ENCODE data around the gene ZNF362. TPM values are rescaled to one million over a fixed set of nuclear protein-coding genes. Genes with fewer than 3 reads are reported as not detected.
A peak's percentile ranks its signal among the peaks of the same experiment; 100 is the strongest.

Gene ZNF362
- polyA plus RNA-seq, 2 donors = 6.8 to 13.3 TPM

GRCh38 chr1:33320619-33321165 is 64.4 kb downstream of the ZNF362 start, which contains the start of gene A3GALT2:
Gene A3GALT2, minus strand, starts transcription at chr1:33321098. Its CDS starts 0 bp downstream, at chr1:33321098.
- no peaks in the 10 kb centered on the region for H3K9me3 ChIP-seq (ENCODE audit: control insufficient read depth in 2 of 2, insufficient read depth in 1 of 2, low read depth in 1 of 2, low read length in 1 of 2)
- 68 to 71% methylated on average over 8 of the region's 8 CpGs for WGBS, 2 donors
- no peak within 1 kb of the TSS for H3K27ac ChIP-seq (ENCODE audit: low read depth in 2 of 2, low read length in 1 of 2)
- H3K36me3 ChIP-seq (ENCODE audit: control insufficient read depth in 2 of 2, insufficient read depth in 2 of 2, low read length in 1 of 2) = peaks cover 15 to 29% of the 10 kb centered on the region in 2 donors
- no peak within 1 kb of the TSS for H3K4me3 ChIP-seq (ENCODE audit: low read depth in 1 of 2, low read length in 2 of 2)
- no peaks in the 10 kb centered on the region for H3K27me3 ChIP-seq (ENCODE audit: control insufficient read depth in 1 of 2, insufficient read depth in 2 of 2, low read length in 2 of 2)
- no peaks in the 10 kb centered on the region for H3K4me1 ChIP-seq (ENCODE audit: control insufficient read depth in 2 of 2, insufficient read depth in 2 of 2, low read length in 1 of 2)

DNA sequence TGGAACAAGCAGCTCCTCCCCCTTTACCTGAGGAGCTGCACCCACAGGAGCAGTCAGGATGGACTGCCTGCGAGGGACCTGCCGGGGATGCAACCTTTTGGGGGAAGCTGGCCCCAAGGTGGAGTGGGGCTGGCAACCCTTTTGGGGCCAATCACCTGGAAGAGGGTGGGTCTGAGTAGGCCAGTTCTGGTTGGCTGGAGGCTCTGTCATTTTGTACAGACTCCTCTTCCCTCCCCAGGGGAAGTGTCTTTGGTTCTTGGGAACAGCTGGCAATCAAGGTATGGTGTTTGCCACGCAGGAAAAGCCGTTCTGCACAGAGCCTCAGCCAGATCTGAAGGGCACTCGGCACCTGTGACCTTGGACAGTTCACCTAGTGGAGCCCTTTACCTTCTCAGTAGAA is 64.9 kb downstream of the ZNF362 start:
- Histone ChIP-seq H3K36me3 (ENCODE audit: control insufficient read depth in 2 of 2, insufficient read depth in 2 of 2, low read length in 1 of 2) (peaks cover 15 to 30% of the 10 kb centered on the region in 2 donors), H3K27ac (ENCODE audit: low read depth in 2 of 2, low read length in 1 of 2) (no peak overlapping the region), H3K4me1 (ENCODE audit: control insufficient read depth in 2 of 2, insufficient read depth in 2 of 2, low read length in 1 of 2) (no peaks in the 10 kb centered on the region), H3K27me3 (ENCODE audit: control insufficient read depth in 1 of 2, insufficient read depth in 2 of 2, low read length in 2 of 2) (no peaks in the 10 kb centered on the region), H3K9me3 (ENCODE audit: control insufficient read depth in 2 of 2, insufficient read depth in 1 of 2, low read depth in 1 of 2, low read length in 1 of 2) (no peaks in the 10 kb centered on the region), H3K4me3 (ENCODE audit: low read depth in 1 of 2, low read length in 2 of 2) (no peak overlapping the region)
- WGBS, 2 donors = 72 to 79% methylated on average over 5 of the region's 5 CpGs

DNA sequence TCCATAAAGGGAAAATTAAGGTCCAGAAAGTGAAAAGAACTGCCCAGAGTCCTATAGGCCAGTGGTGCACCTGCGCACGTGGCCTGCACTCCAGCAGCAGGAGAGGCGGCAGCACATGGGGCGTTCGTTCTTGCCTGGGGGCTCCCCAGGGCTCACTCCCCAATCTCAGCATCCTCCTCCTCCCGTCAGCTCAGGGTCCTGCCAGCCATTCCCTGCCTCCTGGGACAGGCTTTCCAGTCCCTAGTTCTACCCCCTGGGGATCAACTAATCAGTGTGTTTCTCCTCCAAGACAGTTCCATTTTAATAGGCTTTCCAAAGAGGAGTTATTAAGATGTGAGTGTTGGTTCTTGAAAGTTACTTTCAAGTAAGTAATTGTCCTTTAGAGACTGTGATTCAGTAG is 65.8 kb downstream of the ZNF362 start:
- H3K27me3 ChIP-seq (ENCODE audit: control insufficient read depth in 1 of 2, insufficient read depth in 2 of 2, low read length in 2 of 2) = no peaks in the 10 kb centered on the region
- 74 to 91% methylated on average over 6 of the region's 6 CpGs for WGBS, 2 donors
- H3K4me3 ChIP-seq (ENCODE audit: low read depth in 1 of 2, low read length in 2 of 2) = no peak overlapping the region
- H3K36me3 ChIP-seq (ENCODE audit: control insufficient read depth in 2 of 2, insufficient read depth in 2 of 2, low read length in 1 of 2) = peaks cover 15 to 33% of the 10 kb centered on the region in 2 donors
- no peak overlapping the region for H3K27ac ChIP-seq (ENCODE audit: low read depth in 2 of 2, low read length in 1 of 2)
- no peaks in the 10 kb centered on the region for H3K9me3 ChIP-seq (ENCODE audit: control insufficient read depth in 2 of 2, insufficient read depth in 1 of 2, low read depth in 1 of 2, low read length in 1 of 2)
- H3K4me1 ChIP-seq (ENCODE audit: control insufficient read depth in 2 of 2, insufficient read depth in 2 of 2, low read length in 1 of 2) = no peaks in the 10 kb centered on the region

GRCh38 chr1:33322870-33323585 is 66.7 kb downstream of the ZNF362 start:
- H3K27me3 ChIP-seq (ENCODE audit: control insufficient read depth in 1 of 2, insufficient read depth in 2 of 2, low read length in 2 of 2) = no peaks in the 10 kb centered on the region
- H3K27ac ChIP-seq (ENCODE audit: low read depth in 2 of 2, low read length in 1 of 2) = no peak overlapping the region
- H3K4me1 ChIP-seq (ENCODE audit: control insufficient read depth in 2 of 2, insufficient read depth in 2 of 2, low read length in 1 of 2) = no peaks in the 10 kb centered on the region
- peaks cover 21 to 40% of the 10 kb centered on the region in 2 donors for H3K36me3 ChIP-seq (ENCODE audit: control insufficient read depth in 2 of 2, insufficient read depth in 2 of 2, low read length in 1 of 2)
- no peak overlapping the region for H3K4me3 ChIP-seq (ENCODE audit: low read depth in 1 of 2, low read length in 2 of 2)
- H3K9me3 ChIP-seq (ENCODE audit: control insufficient read depth in 2 of 2, insufficient read depth in 1 of 2, low read depth in 1 of 2, low read length in 1 of 2) = no peaks in the 10 kb centered on the region
- WGBS, 2 donors = 75 to 83% methylated on average over 10 of the region's 10 CpGs

DNA sequence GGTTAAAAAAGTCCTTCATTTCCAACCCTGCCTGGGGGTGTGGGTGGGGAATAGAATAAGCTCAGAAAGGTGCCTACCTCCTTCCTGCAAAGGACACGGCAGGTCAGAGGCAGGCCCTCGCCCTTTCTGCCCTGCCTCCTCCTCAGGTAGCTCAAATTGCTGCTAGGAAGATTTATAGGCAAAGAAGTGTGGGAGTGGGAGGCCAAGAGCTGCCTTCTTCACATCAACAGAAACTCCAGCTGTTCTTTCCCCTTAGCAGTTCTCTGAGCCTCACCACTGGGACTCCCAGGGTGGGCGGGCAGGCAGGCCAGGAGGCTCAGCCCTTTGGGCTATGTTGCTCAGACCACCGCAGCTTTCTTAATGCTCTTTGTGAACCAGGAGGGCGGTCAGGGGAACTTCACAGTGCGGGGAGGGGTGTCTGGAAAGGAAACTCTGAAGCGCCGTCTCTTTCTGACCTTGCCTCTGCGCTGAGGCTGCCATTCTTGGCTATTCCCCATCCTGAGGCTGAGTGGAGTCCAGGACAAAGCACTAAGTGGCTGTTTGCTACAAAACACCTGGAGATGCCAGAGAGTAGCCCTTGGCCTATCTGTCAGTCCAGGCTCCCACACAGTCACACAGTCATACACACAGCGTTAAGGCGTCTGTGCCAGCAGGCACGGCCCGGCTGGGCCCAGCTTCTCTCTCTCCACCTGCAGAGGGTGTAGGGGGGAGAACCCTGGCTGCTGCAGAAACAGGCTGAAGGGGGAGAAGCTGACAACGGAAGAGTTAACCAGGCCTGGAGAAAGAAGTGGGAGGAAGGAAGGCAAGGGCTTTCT is 67.6 kb downstream of the ZNF362 start:
- H3K27ac ChIP-seq (ENCODE audit: low read depth in 2 of 2, low read length in 1 of 2) = no peak overlapping the region
- H3K4me1 ChIP-seq (ENCODE audit: control insufficient read depth in 2 of 2, insufficient read depth in 2 of 2, low read length in 1 of 2) = no peaks in the 10 kb centered on the region
- no peak overlapping the region for H3K4me3 ChIP-seq (ENCODE audit: low read depth in 1 of 2, low read length in 2 of 2)
- H3K27me3 ChIP-seq (ENCODE audit: control insufficient read depth in 1 of 2, insufficient read depth in 2 of 2, low read length in 2 of 2) = no peaks in the 10 kb centered on the region
- 77 to 83% methylated on average over 14 of the region's 14 CpGs for WGBS, 2 donors
- peaks cover 22 to 45% of the 10 kb centered on the region in 2 donors for H3K36me3 ChIP-seq (ENCODE audit: control insufficient read depth in 2 of 2, insufficient read depth in 2 of 2, low read length in 1 of 2)
- no peaks in the 10 kb centered on the region for H3K9me3 ChIP-seq (ENCODE audit: control insufficient read depth in 2 of 2, insufficient read depth in 1 of 2, low read depth in 1 of 2, low read length in 1 of 2)

DNA sequence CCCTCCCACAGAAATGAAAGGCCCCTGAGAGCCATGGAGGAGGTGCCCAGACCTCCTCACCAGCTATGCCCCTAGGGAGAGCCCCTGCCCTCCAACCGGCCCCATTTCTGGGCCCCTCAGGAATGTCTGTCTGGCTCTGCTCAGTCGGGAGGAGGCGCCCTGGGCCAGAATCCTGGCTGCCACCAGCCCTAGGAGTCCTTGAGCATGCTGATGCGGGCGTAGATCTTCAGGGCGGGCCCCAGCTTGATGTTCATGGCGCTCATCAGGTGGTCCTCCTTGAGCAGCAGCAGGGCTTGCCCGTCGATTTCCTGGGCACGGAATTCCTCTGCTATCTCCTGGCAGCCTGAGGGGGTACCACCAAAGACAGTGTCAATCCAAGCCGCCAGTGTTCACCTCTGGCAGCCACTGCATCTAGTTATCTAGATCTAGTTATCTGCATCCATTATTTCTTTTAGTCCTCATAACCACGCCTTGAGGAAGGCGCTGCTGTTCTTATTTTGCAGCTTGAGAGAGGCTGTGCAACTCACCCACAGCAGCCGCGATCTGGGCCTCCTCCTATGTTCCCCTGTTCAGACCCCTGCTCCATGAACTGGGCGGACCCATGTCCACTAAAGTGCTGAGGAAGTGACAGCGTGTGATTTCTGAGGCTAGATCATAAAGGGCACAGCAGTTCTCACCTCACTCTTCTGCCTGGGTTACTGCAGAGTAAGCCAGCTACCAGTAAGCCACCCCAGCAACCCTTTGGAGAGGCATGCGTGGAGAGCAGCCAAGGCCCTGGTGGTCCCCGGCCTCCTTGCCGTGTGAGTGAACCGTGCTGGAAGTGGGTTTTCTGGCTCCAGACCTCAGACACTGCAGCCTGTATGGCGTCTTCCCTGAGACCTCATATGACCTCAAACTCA is 68.6 kb downstream of the ZNF362 start:
- Histone ChIP-seq H3K9me3 (ENCODE audit: control insufficient read depth in 2 of 2, insufficient read depth in 1 of 2, low read depth in 1 of 2, low read length in 1 of 2) (no peaks in the 10 kb centered on the region), H3K4me1 (ENCODE audit: control insufficient read depth in 2 of 2, insufficient read depth in 2 of 2, low read length in 1 of 2) (no peaks in the 10 kb centered on the region), H3K4me3 (ENCODE audit: low read depth in 1 of 2, low read length in 2 of 2) (no peak overlapping the region), H3K27ac (ENCODE audit: low read depth in 2 of 2, low read length in 1 of 2) (no peak overlapping the region), H3K27me3 (ENCODE audit: control insufficient read depth in 1 of 2, insufficient read depth in 2 of 2, low read length in 2 of 2) (no peaks in the 10 kb centered on the region), H3K36me3 (ENCODE audit: control insufficient read depth in 2 of 2, insufficient read depth in 2 of 2, low read length in 1 of 2) (peaks cover 27 to 54% of the 10 kb centered on the region in 2 donors)
- 77 to 80% methylated on average over 22 of the region's 22 CpGs for WGBS, 2 donors

DNA sequence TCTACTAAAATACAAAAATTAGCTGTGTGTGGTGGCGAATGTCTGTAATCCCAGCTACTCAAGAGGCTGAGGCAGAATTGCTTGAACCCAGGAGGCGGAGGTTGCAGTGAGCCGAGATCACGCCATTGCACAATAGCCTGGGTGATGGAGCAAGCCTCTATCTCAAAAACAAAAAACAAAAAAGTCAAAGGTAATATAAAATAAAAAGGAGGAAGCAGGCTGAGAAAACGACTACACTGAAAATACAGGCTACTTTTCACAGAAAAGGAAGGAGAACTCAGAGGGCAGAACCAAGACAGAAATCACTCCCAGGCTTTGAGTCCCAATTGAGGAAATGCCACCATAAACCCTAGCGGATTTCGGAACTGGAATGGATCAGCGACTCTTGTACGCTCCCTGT is 70.5 kb downstream of the ZNF362 start:
- Histone ChIP-seq H3K36me3 (ENCODE audit: control insufficient read depth in 2 of 2, insufficient read depth in 2 of 2, low read length in 1 of 2) (peaks cover 37 to 72% of the 10 kb centered on the region in 2 donors), H3K27me3 (ENCODE audit: control insufficient read depth in 1 of 2, insufficient read depth in 2 of 2, low read length in 2 of 2) (no peaks in the 10 kb centered on the region), H3K4me1 (ENCODE audit: control insufficient read depth in 2 of 2, insufficient read depth in 2 of 2, low read length in 1 of 2) (no peaks in the 10 kb centered on the region), H3K27ac (ENCODE audit: low read depth in 2 of 2, low read length in 1 of 2) (no peak overlapping the region), H3K9me3 (ENCODE audit: control insufficient read depth in 2 of 2, insufficient read depth in 1 of 2, low read depth in 1 of 2, low read length in 1 of 2) (no peaks in the 10 kb centered on the region), H3K4me3 (ENCODE audit: low read depth in 1 of 2, low read length in 2 of 2) (no peak overlapping the region)
- whole genome bisulfite sequencing, 2 donors = 85 to 86% methylated on average over 9 of the region's 9 CpGs

DNA sequence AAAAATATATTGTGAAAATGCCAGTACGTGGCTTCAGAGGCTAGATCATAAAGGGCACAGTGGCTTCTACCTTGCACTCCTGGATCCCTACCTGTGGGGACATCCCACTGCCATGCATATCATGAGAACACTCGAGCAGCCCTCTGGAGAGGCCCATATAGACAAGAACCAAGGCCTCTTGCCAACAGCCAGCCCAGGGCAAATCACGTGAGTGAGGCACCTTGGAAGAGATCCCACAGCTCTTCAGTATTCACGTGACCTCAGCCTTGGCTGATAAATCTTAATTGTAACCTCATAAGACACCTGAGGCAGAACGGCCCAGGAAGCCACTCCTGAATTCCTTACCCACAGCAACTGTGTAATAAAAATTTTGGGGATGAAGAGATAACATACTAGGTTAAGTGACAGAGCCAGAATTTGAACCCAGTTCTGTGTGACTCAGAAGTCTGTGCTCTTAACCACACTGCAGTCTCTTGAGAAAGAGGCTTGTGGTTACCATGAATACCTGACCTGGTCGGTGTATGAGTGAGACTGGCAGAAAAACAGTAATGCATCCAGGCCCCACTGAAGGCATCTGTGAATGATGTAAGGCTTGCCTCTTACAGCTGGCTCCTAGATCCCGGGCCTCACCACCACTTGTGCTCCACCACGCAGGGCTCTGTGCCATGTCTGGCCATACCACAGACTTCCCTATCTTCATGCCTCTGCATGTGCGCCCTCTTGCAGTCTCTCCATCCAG is 71.5 kb downstream of the ZNF362 start:
- 38 to 45% methylated on average over 9 of the region's 9 CpGs for WGBS, 2 donors

More for the DNA sequence above, 71.5 kb downstream of the ZNF362 start:
- Histone ChIP-seq H3K27me3 (ENCODE audit: control insufficient read depth in 1 of 2, insufficient read depth in 2 of 2, low read length in 2 of 2) (no peaks in the 10 kb centered on the region), H3K9me3 (ENCODE audit: control insufficient read depth in 2 of 2, insufficient read depth in 1 of 2, low read depth in 1 of 2, low read length in 1 of 2) (no peaks in the 10 kb centered on the region), H3K4me3 (ENCODE audit: low read depth in 1 of 2, low read length in 2 of 2) (no peak overlapping the region), H3K4me1 (ENCODE audit: control insufficient read depth in 2 of 2, insufficient read depth in 2 of 2, low read length in 1 of 2) (peaks cover 0 to 6% of the 10 kb centered on the region in 2 donors), H3K36me3 (ENCODE audit: control insufficient read depth in 2 of 2, insufficient read depth in 2 of 2, low read length in 1 of 2) (peaks cover 37 to 80% of the 10 kb centered on the region in 2 donors), H3K27ac (ENCODE audit: low read depth in 2 of 2, low read length in 1 of 2) (peak overlapping the region in 1 of 2 donors; percentile 33)

Data from esophagus (tissue), 2 donors.